RWPE2 (cell line): ENCODE measurements around the gene CTBP1.

ENCODE experiments used
- ATAC-seq: fragments of 200-7000 bp; cut with Tn5 transposase; 3 replicates; pipeline ENCODE4 v1.9.1; 2021; ENCODE audit warnings: low read depth
- DNase-seq: peaks from one replicate; pipeline ENCODE4 v3.0.0-alpha.2; 2020; ENCODE audit warnings: low spot score
- H3K27ac ChIP-seq: fragments of 450-650 bp; 2 replicates; pipeline ENCODE4 v1.5.1; 2017; ENCODE audit warnings: mild to moderate bottlenecking; ENCODE audit not compliant: poor library complexity, severe bottlenecking
- H3K27me3 ChIP-seq: fragments of 250-450 bp; sonication (Bioruptor Pico); 2 replicates; pipeline ENCODE4 v1.5.1; 2021; ENCODE audit warnings: mild to moderate bottlenecking, moderate library complexity; ENCODE audit not compliant: insufficient read depth, poor library complexity, severe bottlenecking
- H3K36me3 ChIP-seq: fragments of 250-450 bp; sonication (Bioruptor Pico); 2 replicates; pipeline ENCODE4 v1.5.1; 2020; ENCODE audit warnings: low read depth, mild to moderate bottlenecking, moderate library complexity
- H3K4me1 ChIP-seq: fragments of 250-450 bp; sonication (Bioruptor Pico); 2 replicates; pipeline ENCODE4 v1.5.1; 2021; ENCODE audit warnings: mild to moderate bottlenecking, moderate library complexity; ENCODE audit not compliant: insufficient read depth, poor library complexity, severe bottlenecking
- H3K4me3 ChIP-seq: fragments of 250-450 bp; sonication (Bioruptor Pico); 2 replicates; pipeline ENCODE4 v1.5.1; 2021; ENCODE audit warnings: mild to moderate bottlenecking, moderate library complexity; ENCODE audit not compliant: severe bottlenecking
- H3K9me3 ChIP-seq: fragments of 250-450 bp; sonication (Bioruptor Pico); 2 replicates; pipeline ENCODE4 v1.5.1; 2021; ENCODE audit warnings: mild to moderate bottlenecking, moderate library complexity; ENCODE audit not compliant: severe bottlenecking
- TF ChIP-seq, protein P1 (sequence below): fragments of 450-650 bp; IDR thresholded peaks from one replicate; pipeline ENCODE4 v1.5.1; 2017; ENCODE audit warnings: mild to moderate bottlenecking, moderate library complexity; ENCODE audit not compliant: poor library complexity, severe bottlenecking

CTBP1 gene

GRCh38 chr4:1221155-1221870 is 27.6 kb downstream of the CTBP1 start:
- no peaks in the 10 kb centered on the region for H3K9me3 ChIP-seq
- DNase-seq (no peak), ATAC-seq (no peak)
- no peak overlapping the region for H3K4me3 ChIP-seq
- peaks cover 79% of the 10 kb centered on the region for H3K36me3 ChIP-seq
- no peaks in the 10 kb centered on the region for H3K4me1 ChIP-seq
- H3K27ac ChIP-seq, result no peak overlapping the region
- no peaks in the 10 kb centered on the region for H3K27me3 ChIP-seq
- TF ChIP-seq, protein P1, sequence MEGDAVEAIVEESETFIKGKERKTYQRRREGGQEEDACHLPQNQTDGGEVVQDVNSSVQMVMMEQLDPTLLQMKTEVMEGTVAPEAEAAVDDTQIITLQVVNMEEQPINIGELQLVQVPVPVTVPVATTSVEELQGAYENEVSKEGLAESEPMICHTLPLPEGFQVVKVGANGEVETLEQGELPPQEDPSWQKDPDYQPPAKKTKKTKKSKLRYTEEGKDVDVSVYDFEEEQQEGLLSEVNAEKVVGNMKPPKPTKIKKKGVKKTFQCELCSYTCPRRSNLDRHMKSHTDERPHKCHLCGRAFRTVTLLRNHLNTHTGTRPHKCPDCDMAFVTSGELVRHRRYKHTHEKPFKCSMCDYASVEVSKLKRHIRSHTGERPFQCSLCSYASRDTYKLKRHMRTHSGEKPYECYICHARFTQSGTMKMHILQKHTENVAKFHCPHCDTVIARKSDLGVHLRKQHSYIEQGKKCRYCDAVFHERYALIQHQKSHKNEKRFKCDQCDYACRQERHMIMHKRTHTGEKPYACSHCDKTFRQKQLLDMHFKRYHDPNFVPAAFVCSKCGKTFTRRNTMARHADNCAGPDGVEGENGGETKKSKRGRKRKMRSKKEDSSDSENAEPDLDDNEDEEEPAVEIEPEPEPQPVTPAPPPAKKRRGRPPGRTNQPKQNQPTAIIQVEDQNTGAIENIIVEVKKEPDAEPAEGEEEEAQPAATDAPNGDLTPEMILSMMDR, result no peak

- Histone ChIP-seq H3K9me3 (no peaks in the 10 kb centered on the region), H3K27me3 (no peaks in the 10 kb centered on the region), H3K36me3 (peaks cover 80% of the 10 kb centered on the region), H3K4me1 (no peaks in the 10 kb centered on the region), H3K4me3 (no peak overlapping the region), H3K27ac (no peak overlapping the region)
- ATAC-seq (no peak), DNase-seq (no peak)
- TF ChIP-seq, protein P1, result no peak
Measured at GRCh38 chr4:1220566-1220965, 28.4 kb downstream of the CTBP1 start.

DNA sequence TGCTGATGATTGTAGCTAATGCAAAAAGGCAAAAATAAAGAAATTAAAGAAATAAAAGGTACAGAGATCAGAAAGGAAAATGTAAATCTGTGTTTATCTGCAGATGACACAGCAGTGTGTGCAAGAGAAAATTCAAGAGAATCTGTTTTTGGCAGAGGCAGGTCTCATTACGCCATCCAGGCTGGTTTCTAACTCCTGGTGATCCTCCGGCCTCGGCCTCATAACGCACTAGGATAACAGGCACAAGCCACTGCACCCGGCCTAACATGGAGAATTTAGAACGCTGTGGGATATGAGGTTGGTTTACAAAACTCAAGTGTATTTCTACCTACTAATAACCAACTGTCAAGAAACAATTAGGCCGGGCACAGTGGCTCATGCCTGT is 29.4 kb downstream of the CTBP1 start:
- Histone ChIP-seq H3K4me3 (no peak overlapping the region), H3K36me3 (peaks cover 81% of the 10 kb centered on the region), H3K27me3 (no peaks in the 10 kb centered on the region), H3K9me3 (no peaks in the 10 kb centered on the region), H3K27ac (no peak overlapping the region), H3K4me1 (no peaks in the 10 kb centered on the region)
- ATAC-seq (no peak), DNase-seq (no peak)
- TF ChIP-seq, protein P1, result no peak

GRCh38 chr4:1218634-1219565 is 30.0 kb downstream of the CTBP1 start:
- Histone ChIP-seq H3K27ac (no peak overlapping the region), H3K4me3 (no peak overlapping the region), H3K4me1 (no peaks in the 10 kb centered on the region), H3K27me3 (no peaks in the 10 kb centered on the region), H3K36me3 (peaks cover 81% of the 10 kb centered on the region), H3K9me3 (no peaks in the 10 kb centered on the region)
- ATAC-seq (no peak), DNase-seq (no peak)
- TF ChIP-seq, protein P1, result no peak
